ENCODE measurements around the gene ADA.

- TF ChIP-seq REST (IDR thresholded peaks at IDR 0.05; ENCODE audit: insufficient read depth in 1 of 2, low read depth in 2 of 2, low read length in 2 of 2) (no peak), TAF1 (IDR thresholded peaks at IDR 0.05; ENCODE audit: borderline replicate concordance, insufficient read depth, low read length) (no peak), SIN3A (IDR thresholded peaks at IDR 0.05; ENCODE audit: borderline replicate concordance, insufficient read depth, low read length) (no peak)
These were observed 39.4 kb upstream of the ADA start for GRCh38 chr20:44690781-44691423.

Data from PFSK-1 (cell line).